Hematopoietic multipotent progenitor cell treated with erythropoietin and hydrocortisone succinate and interleukin-3 and kit ligand, for 15 days (in vitro differentiated cells): ENCODE measurements around the gene HOXD12.

Experiments used
- DNase-seq: peaks from one replicate; pipeline ENCODE4 v3.0.0-alpha.2; 2015; ENCODE audit warnings: low spot score

Gene HOXD12

GRCh38 chr2:176099728-176100546 lies at the start of gene HOXD12:
TSS of gene HOXD12 (plus strand) at chr2:176099795. CDS start at chr2:176099802, 7 bp downstream.
- no peak for DNase-seq

DNA sequence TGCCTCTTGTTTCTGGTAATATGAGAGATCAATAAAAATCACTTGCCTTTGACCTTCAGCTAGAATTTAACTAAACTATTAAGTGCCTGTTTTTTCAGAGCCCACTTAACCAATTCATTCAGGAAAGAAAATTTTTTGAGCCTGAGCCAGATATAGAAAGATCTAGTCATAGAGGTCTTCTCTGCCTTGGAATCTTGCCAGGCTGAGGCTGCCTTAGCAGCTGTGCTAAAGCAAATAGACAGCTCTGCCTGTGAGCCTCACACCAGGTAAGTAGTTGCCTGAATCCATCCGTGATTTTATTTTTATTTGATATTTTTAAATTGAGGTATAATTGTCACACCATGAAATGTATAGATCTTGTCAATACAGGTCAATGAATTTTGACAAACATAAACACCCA lies 43.2 kb upstream of the HOXD12 start:
- no peak for DNase-seq

GRCh38 chr2:176063958-176064357 lies 35.6 kb upstream of the HOXD12 start:
- no peak for DNase-seq

GRCh38 chr2:176066645-176067588 lies 32.7 kb upstream of the HOXD12 start:
- no peak for DNase-seq

GRCh38 chr2:176067589-176068418 lies 31.8 kb upstream of the HOXD12 start:
- DNase-seq: no peak

DNA sequence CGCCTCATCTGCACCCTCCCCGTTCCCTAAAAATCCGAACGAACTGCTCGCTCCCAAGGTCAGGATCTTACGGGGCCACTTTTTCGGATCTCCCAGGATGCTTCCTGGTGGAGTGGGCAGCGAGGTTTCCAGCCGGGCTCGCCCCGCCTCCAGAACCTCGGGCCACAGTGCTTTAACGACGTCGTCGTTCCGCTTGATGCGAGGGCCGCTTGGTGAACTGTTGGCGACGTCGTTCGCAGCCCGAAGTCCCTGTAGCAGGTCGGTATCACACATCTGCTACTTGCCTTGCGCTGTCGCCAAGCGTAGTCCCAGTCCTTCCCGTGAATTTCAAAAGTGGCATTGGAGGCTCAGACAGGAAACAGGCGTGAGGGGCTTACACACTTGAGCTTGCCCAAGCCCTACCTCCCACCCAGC lies 31.2 kb upstream of the HOXD12 start:
- no peak for DNase-seq

GRCh38 chr2:176071330-176072291 lies 28.0 kb upstream of the HOXD12 start:
- DNase-seq: no peak

- DNase-seq: no peak
These were observed 27.3 kb upstream of the HOXD12 start for GRCh38 chr2:176072292-176072669.

DNA sequence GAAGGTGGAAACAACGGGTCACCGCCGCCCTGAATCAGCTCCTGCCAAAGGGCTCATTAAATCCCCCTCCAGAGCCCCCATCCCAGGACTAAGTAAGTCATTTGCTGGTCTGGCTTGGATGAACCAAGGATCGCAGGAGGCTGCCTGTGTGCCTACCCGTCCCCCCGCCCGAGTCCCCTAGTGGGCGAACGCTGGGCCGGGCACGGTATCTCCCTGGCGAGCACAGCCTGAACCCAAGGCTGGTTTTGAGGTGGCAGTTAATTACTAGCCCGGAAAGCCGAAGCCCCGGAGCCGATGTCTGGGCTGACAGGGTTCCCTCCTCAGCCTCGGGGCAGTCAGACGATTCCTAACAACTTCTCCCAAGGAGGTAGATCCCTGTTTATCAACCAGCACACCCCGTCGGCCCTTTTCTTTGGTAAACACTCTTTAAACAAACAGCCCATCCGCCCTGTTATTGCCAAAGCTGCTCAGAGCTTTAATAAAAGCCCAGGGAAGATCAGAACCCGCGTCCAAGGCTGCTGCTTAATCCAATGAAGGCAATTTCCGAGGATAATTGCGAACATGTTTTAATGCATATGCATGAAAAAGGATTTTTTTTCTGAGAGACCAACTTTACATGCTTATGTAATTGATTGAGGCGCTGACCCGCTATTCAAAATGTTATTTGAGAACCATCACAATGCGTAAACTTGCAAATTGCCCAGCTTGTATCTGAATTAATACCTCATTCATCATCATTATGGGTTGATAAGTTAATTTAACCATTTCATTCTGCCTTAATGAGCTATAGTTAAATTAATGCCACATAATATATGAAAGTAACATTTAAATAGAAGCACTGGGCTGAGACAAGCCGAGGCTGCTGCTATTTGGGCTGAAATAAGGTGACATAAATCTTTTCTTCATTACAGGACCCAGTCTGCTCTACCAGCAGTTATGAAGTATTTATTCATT lies 26.4 kb upstream of the HOXD12 start:
- DNase-seq: no peak

DNA sequence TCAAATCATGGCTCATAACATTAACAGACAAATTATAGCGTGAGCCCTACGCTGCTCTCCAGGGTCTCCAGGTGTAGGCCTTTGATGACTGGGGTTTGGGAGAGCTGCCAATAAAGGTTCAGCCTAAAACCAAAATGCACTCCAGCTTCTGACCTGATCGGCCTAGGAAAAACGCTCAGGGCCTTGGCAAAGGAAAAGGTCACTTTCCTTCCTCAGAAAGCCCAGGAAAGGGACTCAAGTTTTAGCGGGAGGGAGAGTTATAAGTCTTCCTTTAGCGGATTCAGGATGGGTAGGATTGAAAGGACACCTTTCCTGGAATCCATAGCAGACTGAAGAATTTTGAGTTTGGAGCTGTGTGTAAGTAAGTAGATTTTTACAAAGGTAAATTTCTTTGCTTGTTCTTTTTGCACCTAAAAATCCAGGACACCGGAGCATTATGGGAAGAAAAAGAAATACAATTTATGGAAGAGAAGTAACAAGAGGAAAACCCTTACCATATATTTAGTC lies 24.6 kb upstream of the HOXD12 start:
- no peak for DNase-seq

- no peak for DNase-seq
These were observed 24.1 kb upstream of the HOXD12 start for GRCh38 chr2:176075481-176075880.

GRCh38 chr2:176076063-176076462 lies 23.5 kb upstream of the HOXD12 start:
- no peak for DNase-seq

GRCh38 chr2:176076796-176077195 lies 22.8 kb upstream of the HOXD12 start:
- DNase-seq: no peak

DNA sequence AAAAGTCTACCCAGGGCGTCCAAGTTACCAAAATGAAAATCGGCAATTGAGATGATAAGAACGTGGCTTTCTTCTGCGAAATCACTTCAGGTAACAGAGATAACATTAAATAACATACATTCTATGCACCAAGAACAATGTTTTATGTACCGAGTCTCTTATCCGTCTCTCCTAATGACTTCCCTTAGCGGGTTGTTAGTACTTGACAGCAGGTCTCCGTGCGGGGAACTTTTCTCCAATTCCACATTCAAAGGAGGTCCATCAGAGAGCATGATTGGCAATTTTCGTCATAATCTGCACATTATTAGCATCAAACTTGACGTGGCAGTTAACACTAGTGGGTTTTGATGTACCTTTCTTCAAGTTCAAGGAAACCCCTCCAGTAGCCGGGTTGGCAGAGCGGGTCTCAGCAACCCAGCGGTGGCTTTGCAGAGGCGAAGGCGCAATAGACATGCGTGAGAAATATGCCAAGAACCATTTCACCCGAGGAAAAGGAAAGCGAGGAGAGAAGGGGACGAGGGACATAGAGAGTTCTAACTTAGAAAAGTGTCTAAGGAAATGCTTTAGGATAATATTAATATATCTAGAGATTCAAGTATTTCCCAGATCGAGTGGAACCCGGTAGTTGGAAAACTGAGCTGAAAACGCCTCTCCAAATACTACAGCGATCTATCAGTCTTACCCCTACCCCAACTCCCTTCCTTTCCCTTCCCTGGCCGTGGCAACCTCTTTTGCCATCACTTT lies 20.9 kb upstream of the HOXD12 start:
- no peak for DNase-seq

DNA sequence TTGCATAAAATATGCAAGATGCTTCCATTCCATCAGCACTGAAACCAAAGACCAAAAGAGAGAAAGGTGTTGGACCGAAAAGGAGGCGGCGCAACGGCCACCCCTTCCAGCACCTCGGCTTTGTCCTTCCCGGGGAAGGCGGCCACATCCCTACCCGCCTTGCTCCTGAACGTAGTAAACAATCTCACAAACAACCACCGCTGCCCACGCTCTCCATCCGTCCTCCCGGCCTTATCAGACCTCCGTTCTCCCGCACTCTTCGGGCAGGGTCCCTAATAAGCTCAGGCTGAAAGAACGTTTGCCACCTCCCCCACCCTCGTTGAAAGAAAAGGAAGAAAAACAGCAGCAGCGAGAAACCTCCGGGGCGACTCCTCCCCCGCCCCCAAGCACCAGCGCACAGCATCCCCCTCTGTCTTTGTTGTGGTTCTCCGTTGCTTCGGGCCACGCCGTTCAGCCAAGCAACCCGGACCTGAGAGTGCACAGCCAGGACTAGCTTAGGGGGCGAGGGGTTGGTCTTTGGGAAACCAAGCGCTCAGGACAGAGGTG lies 20.2 kb upstream of the HOXD12 start:
- no peak for DNase-seq

- peak; percentile 57 for DNase-seq
These were observed 19.6 kb upstream of the HOXD12 start for GRCh38 chr2:176079831-176080539.

DNA sequence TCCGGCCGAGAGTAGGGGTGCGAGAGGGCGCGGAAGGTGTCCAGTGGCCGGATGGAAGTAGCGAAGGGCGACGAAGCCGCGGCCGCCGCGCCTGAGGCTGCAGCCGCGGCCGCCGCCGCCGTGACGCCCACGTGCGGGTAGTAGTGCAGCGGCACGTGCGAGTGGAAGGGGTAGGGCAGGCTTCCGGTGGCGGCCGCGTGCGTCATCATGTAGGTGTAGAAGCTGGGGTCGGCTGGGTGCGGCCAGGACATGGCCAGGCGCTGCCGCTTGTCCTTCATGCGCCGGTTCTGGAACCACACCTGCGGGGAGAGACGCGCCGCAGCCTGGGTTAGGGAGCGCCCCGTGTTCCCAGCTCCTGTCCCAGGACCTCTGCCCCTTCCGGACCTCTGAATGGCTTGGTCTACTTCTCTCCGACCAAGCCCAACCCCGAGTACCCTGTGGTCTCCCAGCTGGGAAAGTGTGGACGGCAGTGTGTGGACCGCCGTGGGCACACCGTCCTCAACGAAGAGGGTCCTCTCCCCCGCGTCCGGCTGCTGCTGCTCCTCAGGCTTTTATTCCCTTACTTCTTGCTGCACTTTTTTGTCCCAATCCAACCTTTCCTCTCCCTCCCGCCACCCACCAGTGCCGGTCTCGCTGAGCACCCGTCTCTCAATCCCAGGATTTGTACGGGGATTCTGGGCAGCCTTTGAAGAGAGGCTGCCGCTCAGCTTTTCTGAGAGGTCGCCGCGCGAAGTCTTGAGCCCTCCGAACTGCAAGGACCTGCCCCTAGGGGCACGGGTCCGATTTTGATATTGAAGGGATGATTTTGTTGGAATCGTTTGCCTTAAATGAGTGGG lies 18.8 kb upstream of the HOXD12 start:
- DNase-seq: no peak
